ENCODE data around the gene CFAP77. TPM values are rescaled to one million over a fixed set of nuclear protein-coding genes. Genes with fewer than 3 reads are reported as not detected.
A peak's percentile ranks its signal among the peaks of the same experiment; 100 is the strongest.

The CFAP77 gene
- total and polyA plus RNA-seq, 9 of the 15 experiments (the other 6 are each of a cell fraction or from before 2014, with no cell fraction given), result not detected

DNA sequence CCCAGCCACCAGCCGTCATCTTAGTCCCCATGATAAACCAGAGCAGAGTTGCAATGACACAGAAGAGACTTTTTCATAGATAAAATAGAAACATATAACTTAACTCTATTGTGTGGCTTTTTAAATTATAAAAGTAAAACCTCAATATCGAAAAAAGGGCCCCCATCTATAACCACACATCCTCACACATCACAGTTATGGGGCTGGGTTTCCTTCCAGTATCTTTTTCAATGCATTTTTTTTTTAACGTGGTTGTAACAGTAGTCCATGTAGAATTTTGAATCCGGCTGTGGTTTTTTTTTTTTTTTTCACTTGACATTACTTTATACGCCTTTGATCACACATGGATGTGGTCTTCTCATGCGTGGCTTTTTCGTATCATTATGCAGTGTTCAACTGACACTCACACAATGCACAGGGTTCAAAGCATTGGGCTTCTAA lies 77.4 kb downstream of the CFAP77 start:
- no peak for FAIRE-seq
- no TSS peak for BruUV-seq (replicated peaks)
- in situ Hi-C loops (cut with MboI), result no loop called here
- no peak overlapping the region for H3K4me3 ChIP-seq
- ChIA-PET CTCF (ENCODE audit: low intra/inter-chr PET ratio) (no interaction called here), POLR2A (interaction anchor here (1.2 kb wide), 1 partner anchor 8 kb away, joined by 3 read pairs; no protein-coding TSS in a partner anchor)
- no peaks in the 10 kb centered on the region for H3K9me3 ChIP-seq (replicated peaks; ENCODE audit: control insufficient read depth, insufficient read depth, low read depth, low read length)
- no peak for DNase-seq (ENCODE audit: extremely low read depth in 1 of 4, low spot score in 3 of 4)
- no peak for ATAC-seq
- TF ChIP-seq EP300 (IDR thresholded peaks at IDR 0.05; ENCODE audit: low read length), result no peak
- H3K27me3 ChIP-seq (ENCODE audit: control insufficient read depth in 2 of 2, insufficient read depth in 2 of 2, low read length in 2 of 2), result peaks cover 62 to 81% of the 10 kb centered on the region in 2 experiments
- no peak overlapping the region for H2AFZ ChIP-seq (ENCODE audit: low read depth, low read length)
- intact Hi-C loops (cut with micrococcal nuclease), result no loop called here
- H3K79me2 ChIP-seq (ENCODE audit: control insufficient read depth, insufficient read depth, low read length), result no peaks in the 10 kb centered on the region
- H3K9ac ChIP-seq (ENCODE audit: insufficient read depth in 1 of 2, low read depth in 2 of 2, low read length in 2 of 2), result no peak overlapping the region
- peaks cover 3% of the 10 kb centered on the region; the same call in 1 of the 2 replicates for H4K20me1 ChIP-seq (replicated peaks; ENCODE audit: control insufficient read depth, insufficient read depth, low read length)
- H3K27ac ChIP-seq (ENCODE audit: extremely low read depth, low read depth, low read length), result no peak overlapping the region
- H3K36me3 ChIP-seq (ENCODE audit: control insufficient read depth, insufficient read depth, low read length), result no peaks in the 10 kb centered on the region
- no peaks in the 10 kb centered on the region for H3K9me1 ChIP-seq (ENCODE audit: control insufficient read depth, insufficient read depth, low read length)
- WGBS (ENCODE audit: insufficient coverage, low coverage, missing lambda C conversion rate), result 2% methylated on average over 6 of the region's 7 CpGs
- peaks cover 0 to 5% of the 10 kb centered on the region in 2 experiments; a peak in 2 of 5 replicates for H3K4me1 ChIP-seq (replicated peaks in 1 of 2; ENCODE audit: control insufficient read depth in 2 of 2, insufficient read depth in 2 of 2, low read length in 2 of 2)
- no peak overlapping the region for H3K4me2 ChIP-seq (ENCODE audit: insufficient read depth, low read length)

DNA sequence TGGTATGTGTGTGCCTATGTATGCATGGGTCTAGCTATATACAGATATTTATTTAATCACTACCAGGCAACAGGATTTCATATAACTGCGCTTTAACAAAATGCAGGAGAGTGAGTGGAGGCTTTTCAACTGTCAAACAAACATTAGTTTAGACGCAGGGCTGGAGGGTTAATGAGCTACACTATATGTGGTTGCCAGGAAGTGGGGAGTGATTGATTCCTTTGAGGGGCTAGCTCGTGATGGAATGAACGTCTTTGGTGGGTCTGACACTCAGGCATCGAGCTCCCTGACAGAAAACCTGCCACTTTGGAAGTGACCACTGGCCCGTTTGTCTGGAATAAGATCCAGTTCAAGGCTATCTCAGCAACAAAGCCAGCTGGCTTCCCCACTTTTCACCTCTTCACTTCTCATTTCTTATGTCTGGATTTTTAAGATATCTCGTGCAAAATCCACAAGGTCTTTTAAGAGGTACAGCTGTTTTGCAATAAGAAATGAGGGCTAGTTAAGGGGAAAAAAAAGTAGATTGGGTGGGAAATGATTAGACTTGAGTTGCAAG lies 78.0 kb downstream of the CFAP77 start:
- H3K36me3 ChIP-seq (ENCODE audit: control insufficient read depth, insufficient read depth, low read length), result no peaks in the 10 kb centered on the region
- intact Hi-C loops (cut with micrococcal nuclease), result no loop called here
- H3K79me2 ChIP-seq (ENCODE audit: control insufficient read depth, insufficient read depth, low read length), result no peaks in the 10 kb centered on the region
- peaks cover 64 to 85% of the 10 kb centered on the region in 2 experiments for H3K27me3 ChIP-seq (ENCODE audit: control insufficient read depth in 2 of 2, insufficient read depth in 2 of 2, low read length in 2 of 2)
- DNase-seq (ENCODE audit: extremely low read depth in 1 of 4, low spot score in 3 of 4) (no peak), ATAC-seq (no peak), FAIRE-seq (no peak)
- no peak overlapping the region for H3K9ac ChIP-seq (ENCODE audit: insufficient read depth in 1 of 2, low read depth in 2 of 2, low read length in 2 of 2)
- TF ChIP-seq SETDB1 (IDR thresholded peaks at IDR 0.05; ENCODE audit: low read length), result no peak
- TF ChIP-seq CBX2 (IDR thresholded peaks at IDR 0.05; ENCODE audit: insufficient read depth, low read length, poor library complexity, severe bottlenecking), result peak; percentile 36
- H3K4me3 ChIP-seq, result no peak overlapping the region
- CTCF ChIA-PET (ENCODE audit: low intra/inter-chr PET ratio), result no interaction called here
- peaks cover 3% of the 10 kb centered on the region; the same call in 1 of the 2 replicates for H4K20me1 ChIP-seq (replicated peaks; ENCODE audit: control insufficient read depth, insufficient read depth, low read length)
- WGBS (ENCODE audit: insufficient coverage, low coverage, missing lambda C conversion rate), result 1% methylated on average over 7 of the region's 7 CpGs
- in situ Hi-C loops (cut with MboI), result no loop called here
- no peak overlapping the region for H3K4me2 ChIP-seq (ENCODE audit: insufficient read depth, low read length)
- no peak overlapping the region for H2AFZ ChIP-seq (ENCODE audit: low read depth, low read length)
- H3K9me1 ChIP-seq (ENCODE audit: control insufficient read depth, insufficient read depth, low read length), result no peaks in the 10 kb centered on the region
- H3K9me3 ChIP-seq (replicated peaks; ENCODE audit: control insufficient read depth, insufficient read depth, low read depth, low read length), result no peaks in the 10 kb centered on the region
- POLR2A ChIA-PET, result interaction anchor here (0.6 kb wide), 1 partner anchor 66 kb away, joined by 3 read pairs; no protein-coding TSS in a partner anchor
- no peak overlapping the region for H3K27ac ChIP-seq (ENCODE audit: extremely low read depth, low read depth, low read length)
- no TSS peak for BruUV-seq (replicated peaks)
- H3K4me1 ChIP-seq (replicated peaks in 1 of 2; ENCODE audit: control insufficient read depth in 2 of 2, insufficient read depth in 2 of 2, low read length in 2 of 2), result peaks cover 0 to 5% of the 10 kb centered on the region in 2 experiments; a peak in 2 of 5 replicates

Data from K562 (cell line).